ENCODE measurements around the gene COL26A1.
"Not testable (repeated sequence)": the region's sequence is repeated elsewhere in the genome, so short reads cannot be mapped to it uniquely, and the experiment has no call there.

The COL26A1 gene

DNA sequence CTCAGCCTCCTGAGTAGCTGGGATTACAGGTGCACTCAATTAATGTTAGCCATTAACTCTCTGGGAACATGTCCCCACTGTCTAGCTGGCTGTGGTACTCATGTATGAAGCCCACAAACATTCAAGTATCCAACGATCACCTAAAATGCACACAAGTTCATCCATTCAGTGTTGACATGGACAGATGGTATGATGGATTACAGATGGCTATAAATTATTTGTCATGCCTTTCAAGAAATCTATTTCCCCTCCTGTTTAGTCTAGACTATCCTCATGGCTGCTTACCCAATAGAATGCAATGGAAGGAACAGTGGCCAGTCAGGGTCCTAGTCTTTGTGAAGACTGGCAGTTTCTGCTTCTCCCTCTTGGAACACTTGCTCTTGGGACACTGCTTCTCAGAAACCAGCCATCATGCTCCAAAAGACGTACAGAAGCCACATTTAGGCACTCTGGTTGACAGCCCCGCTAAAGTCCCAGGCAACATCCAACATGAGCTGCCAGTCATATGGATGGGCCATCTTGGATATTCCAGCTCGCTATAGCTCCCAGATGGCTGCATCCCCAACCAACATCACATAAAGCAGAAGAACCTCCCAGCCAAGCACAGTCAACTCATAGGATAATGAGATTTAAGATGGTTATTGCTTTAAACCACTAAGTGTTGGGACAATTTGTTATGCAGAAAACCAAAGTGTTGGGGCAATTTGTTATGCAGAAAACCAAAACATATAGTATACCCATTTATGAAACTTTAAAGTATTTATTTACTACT is 233.3 kb downstream of the COL26A1 start:
- DNase-seq (ENCODE audit: low read depth, low spot score): no peak

DNA sequence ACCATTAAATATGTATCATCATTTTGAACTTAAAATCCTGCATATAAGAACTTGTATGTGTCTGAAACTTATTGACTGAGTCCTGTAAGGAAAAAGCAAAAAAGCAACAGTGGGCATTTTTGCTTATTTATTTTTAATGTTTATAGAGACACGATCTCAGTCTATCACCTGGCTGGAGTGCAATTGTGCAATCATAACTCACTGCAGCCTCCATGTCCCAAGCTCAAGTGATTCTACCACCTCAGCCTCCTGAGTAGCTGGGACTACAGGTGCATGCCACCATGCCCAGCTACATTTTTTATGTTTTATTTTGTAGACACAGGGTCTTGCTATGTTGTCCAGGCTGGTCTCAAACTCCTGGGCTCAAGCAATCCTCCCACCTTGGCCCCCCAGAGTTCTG is 234.2 kb downstream of the COL26A1 start:
- DNase-seq (ENCODE audit: low read depth, low spot score): no peak

DNA sequence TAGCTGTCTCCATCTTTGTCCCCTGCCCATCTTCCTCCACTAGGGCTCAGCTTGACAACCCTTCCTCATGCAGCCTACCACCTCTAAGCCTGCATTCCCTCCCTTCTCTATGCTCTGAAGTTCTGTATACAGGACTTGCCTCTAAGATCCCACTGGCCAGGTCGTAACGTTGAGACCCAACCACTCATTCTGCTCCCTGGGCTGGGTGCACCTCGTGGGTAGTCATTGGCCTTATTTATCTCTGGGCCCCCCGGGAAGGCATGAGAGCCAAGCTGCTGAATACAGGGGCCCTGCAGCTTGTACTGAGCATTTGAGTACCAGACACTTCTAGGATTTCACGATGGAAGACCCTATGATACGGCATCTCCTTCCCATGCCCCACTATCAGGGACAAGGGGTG is 235.3 kb downstream of the COL26A1 start:
- DNase-seq (ENCODE audit: low read depth, low spot score): no peak

DNA sequence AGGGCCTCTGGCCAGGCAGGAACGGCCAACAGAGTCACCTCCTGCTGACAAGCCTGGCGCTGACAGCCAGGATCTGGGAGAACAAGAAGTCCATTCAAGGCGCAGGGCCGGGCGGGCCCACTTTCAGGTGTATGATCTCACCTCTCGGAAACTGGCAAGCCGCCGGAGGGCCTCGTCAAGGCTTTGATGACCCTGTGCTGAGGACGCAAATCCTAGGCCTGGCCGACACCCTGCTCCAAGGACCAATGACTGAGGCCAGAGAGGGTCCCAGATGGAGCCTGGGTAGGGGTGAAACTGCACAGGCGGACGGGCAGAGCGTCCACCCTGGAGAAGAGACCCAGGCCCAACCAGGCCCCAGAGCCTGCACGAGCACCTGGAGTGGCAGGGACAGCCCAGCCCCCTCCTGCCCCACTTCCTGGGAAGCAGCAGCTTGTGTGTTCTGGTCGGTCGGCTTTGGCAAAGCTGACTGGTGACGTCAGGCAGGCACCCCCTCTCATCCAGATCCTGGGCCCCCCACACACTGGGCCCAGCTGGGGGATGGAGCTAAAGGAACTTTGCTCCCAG is 235.8 kb downstream of the COL26A1 start:
- DNase-seq (ENCODE audit: low read depth, low spot score): no peak

DNA sequence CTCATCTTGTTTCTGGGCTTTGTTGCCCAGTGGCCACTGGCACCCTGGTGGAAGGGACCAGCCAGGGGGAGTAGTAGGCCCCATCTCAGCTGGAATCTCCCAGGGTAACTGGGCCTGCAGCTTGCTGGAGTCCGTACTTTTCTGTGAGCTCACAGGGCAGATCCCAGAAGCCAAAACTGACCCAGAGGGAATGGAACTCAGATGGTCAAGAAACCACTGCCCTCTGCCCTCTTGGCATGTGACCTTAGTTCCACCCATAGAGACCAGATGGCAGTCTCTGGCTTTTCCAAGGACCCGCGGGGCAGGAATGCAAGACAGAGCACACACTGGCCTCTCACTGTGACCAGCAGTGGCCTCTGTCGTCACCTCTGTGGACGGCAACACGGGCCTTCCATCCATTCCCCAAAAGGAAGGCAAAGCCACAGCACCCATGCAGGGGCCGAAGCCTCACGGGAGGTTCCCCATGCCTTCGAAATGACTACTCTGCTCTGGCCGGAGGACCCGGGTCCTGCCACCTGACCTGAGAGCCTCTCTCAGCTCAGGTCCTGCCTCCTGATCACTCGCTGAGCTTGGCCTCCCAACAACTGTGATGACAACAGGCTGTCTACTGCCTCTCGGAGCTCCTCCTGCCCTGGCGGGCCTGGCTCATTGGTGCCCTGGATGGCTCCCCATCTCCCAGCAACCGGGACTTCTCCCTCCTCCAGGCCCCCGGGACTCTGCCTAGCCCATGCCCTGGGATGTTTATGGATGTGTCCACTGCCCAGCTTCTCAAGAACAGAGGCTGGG is 236.5 kb downstream of the COL26A1 start:
- DNase-seq (ENCODE audit: low read depth, low spot score): no peak

DNA sequence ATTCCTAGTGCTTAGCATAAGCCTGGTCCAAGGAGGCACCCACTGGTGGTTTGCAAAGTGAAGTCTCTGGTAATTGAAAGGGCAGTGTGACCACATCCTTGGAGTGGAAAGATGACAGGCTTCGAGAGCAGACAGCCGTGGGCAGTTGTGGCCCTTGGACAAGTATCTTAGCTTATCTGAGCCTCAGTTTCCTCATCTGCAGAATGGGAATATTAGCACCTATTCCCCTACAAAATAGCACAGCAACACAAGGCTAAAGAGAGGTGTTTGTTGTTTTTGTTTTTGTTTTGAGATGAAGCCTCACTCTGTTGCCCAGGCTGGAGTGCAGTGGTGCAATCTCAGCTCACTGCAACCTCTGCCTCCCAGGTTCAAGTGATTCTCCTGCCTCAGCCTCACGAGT is 237.1 kb downstream of the COL26A1 start:
- no peak for DNase-seq (ENCODE audit: low read depth, low spot score)

DNA sequence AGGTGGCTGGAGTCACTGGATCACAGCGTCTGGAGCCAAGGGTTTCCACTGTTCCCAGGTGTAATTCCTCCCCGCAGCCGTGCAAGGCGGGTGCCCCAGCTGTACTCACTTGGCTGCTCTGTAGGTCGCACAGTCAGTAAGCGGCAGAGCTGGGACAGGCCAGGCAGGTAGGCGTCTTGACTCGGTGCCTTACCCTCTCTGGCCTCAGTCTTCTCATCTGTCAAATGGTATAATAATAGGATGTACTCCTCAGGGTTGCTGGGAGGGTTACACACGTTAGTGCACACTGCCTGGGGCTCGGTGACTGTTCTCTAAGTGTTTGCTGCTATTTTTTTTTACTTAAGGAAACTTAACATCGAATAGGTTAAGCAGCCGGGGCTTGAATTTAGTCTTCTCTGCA is 239.4 kb downstream of the COL26A1 start:
- no peak for DNase-seq (ENCODE audit: low read depth, low spot score)

DNA sequence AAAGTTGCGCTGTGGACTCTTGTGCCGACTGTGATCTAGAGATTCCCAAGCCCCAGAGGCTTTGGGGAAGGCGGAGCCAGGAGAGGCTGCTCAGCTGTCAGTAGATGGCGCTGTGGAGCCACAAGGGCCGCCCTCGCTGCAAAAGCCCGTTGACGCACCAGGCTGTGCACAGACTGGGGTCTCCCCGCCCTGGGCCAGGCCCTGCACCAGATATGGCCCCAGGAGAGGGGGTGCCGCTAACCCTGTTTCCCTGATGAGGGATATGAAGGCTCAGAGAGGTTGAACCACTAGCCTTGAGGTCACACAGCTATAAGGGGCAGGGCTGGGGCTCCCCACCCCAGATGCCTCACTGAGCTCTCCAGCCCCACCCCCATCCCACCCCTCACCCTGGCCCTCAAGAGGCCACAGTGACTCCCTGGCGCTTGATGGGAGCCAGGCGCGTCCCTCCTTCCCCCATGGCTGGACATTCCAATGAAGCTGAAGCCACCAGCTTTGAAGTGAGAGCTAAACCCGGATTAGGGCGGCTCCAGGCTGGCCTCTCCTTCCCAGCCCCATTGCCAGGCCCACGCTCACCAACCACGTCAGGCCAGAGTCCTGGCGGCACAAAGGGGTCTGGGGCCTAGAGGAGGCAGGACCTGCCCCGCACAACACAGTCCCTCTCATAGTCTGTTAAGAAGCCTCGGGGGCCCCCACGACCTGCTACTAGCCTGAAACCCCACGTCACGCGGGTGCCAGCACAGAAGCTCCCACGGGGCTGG is 240.0 kb downstream of the COL26A1 start:
- DNase-seq (ENCODE audit: low read depth, low spot score): peak; percentile 96

DNA sequence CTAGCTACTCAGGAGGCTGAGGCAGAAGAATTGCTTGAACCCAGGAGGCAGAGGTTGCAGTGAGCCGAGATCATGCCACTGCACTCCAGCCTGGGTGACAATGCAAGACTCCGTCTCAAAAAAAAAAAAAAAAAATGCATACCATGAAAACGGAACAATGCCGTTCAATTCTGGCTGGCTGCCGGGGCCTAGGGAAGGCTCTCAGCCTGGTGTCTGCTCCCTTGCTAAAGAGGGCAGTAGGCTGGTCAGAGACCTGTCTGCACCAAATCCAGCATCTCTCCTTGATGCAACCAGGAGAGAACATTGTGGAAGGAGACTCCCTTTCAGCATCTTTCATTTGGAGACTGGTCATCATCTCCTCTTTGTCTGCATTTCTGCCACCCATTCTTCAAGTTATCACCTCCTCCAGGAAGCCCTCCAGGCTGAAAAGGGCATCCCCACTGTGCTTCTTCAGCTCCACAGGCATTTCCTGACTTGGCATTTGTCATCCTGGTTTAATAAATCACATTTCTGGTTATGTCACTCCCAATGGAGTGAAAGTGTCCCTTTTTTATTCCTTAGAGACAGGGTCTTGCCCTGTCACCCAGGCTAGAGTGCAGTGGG is 241.8 kb downstream of the COL26A1 start:
- DNase-seq (ENCODE audit: low read depth, low spot score): no peak

DNA sequence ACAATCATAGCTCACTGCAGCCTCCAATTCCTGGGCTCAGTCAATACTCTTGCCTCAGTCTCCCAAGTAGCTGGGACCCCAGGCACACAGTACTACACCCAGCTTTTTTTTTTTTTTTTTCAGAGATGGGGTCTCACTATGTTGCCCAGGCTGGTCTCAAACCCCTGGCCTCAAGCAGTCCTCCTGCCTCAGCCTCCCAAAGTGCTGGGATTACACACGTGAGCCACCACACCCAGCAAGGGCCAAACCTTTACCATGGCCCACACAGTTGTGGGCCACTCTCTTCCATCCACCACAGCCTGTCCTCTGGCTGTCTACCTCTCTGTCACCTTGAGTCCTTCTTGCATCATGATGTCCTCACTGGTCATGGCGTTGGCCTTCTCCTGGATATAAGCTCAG is 242.3 kb downstream of the COL26A1 start:
- not testable (repeated sequence) for DNase-seq (ENCODE audit: low read depth, low spot score)

DNA sequence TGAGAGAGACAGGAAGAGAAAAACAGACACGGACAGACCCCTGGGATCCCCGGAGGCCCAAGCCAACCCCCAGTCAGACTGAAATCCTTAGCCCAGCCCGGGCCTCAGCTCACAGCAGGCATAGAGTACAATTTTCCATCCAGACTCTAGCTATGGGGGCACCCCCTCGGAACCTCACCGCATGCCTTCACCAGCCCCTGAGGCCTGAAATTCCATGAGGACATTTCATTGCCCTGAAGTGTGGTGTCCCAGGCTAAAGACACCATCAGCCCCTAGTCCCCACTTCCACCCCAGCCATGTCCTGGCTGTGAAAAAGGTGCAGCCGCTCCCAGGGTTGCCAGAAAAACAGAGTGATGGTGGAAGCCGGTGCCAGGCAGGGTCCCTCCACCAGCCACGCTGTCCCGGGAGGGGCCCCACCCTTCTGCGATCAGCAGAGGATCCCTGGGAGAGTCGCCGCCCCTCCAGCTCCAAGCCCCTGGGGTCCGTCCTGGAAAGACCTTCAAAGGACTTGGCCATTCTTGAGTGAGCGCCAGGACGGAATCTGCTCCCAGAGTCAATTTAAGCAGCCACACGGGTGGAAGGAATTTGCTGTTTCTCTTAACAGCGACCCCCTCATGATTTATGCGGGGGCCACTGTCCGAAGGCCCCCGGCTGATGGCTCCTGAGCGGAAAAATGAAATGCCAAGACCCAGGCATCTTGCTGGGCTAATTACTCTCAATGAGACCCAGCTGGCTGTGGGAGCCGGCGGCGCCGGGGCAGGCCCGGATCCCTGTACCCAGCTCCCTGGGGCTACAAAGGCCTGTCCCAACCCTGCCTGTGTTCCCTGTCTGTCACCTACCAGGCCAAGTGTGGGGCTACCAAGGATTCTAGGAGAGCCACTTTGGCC is 243.2 kb downstream of the COL26A1 start:
- peak; percentile 39 for DNase-seq (ENCODE audit: low read depth, low spot score)

DNA sequence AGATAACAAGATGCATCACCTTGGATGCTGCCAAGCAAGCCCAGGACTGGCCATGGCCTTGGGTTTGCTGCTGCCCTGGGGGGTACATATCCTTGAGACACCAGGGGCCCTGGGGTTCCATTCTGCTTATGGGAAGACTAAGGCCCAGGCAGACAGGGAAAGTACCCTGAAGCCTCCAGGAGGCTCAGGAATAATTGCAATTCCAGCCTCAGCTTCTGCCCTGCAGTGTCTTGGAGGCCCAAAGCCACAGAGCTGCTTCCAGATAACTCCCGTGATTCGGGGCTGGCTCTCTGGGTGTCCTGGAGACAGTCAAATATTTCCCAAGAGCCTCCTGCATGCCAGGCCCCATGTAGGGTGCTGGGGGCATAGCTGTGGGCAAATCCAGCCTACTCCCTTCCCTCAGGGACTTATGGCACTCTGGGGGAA is 243.8 kb downstream of the COL26A1 start:
- DNase-seq (ENCODE audit: low read depth, low spot score): no peak
